Neural progenitor cell (in vitro differentiated cells): Measurements from ENCODE around the gene GIT1. TPM values are rescaled to one million over a fixed set of nuclear protein-coding genes. Genes with fewer than 3 reads are reported as not detected.

Source experiments
- DNase-seq: peaks from one replicate; pipeline ENCODE4 v3.0.0-alpha.2; 2016; ENCODE audit warnings: low spot score
- H2AFZ ChIP-seq: fragments of 200-600 bp; sonication (generic); replicated peaks from 2 replicates; pipeline ENCODE4 v1.6.1; 2016; ENCODE audit warnings: antibody characterized with exemption
- H3F3A ChIP-seq: fragments of 200-600 bp; sonication (generic); 2 replicates; pipeline ENCODE4 v1.6.1; 2016; ENCODE audit warnings: antibody characterized with exemption, low read depth
- H3K27ac ChIP-seq: fragments of 200-600 bp; sonication (generic); 2 replicates; pipeline ENCODE4 v1.5.1; 2016; ENCODE audit warnings: mild to moderate bottlenecking
- H3K27me3 ChIP-seq: fragments of 200-600 bp; sonication (generic); 2 replicates; pipeline ENCODE4 v1.6.1; 2016; ENCODE audit warnings: mild to moderate bottlenecking, moderate library complexity
- H3K36me3 ChIP-seq: fragments of 200-600 bp; sonication (generic); 2 replicates; pipeline ENCODE4 v1.5.1; 2016
- H3K4me1 ChIP-seq: fragments of 200-600 bp; sonication (generic); 2 replicates; pipeline ENCODE4 v1.6.1; 2016; ENCODE audit warnings: mixed run types
- H3K4me2 ChIP-seq: fragments of 200-600 bp; sonication (generic); 2 replicates; pipeline ENCODE4 v1.6.1; 2016
- H3K4me3 ChIP-seq: fragments of 200-600 bp; sonication (generic); 2 replicates; pipeline ENCODE4 v1.5.1; 2016
- H3K79me2 ChIP-seq: fragments of 200-600 bp; sonication (generic); 2 replicates; pipeline ENCODE4 v1.6.1; 2016; ENCODE audit warnings: low read depth
- H3K9ac ChIP-seq: fragments of 200-600 bp; sonication (generic); 2 replicates; pipeline ENCODE4 v1.6.1; 2016
- H3K9me3 ChIP-seq: fragments of 200-600 bp; sonication (generic); 2 replicates; pipeline ENCODE4 v1.5.1; 2016; ENCODE audit warnings: low read depth
- H4K20me1 ChIP-seq: fragments of 200-600 bp; sonication (generic); 2 replicates; pipeline ENCODE4 v1.6.1; 2016; ENCODE audit warnings: low read depth
- H3K27ac Mint-ChIP-seq: 3 replicates; pipeline ENCODE4 v1.8.0; 2021; ENCODE audit warnings: mixed read lengths
- H3K27me3 Mint-ChIP-seq: 2 replicates; pipeline ENCODE4 v1.8.0; 2022; ENCODE audit warnings: low read depth, mild to moderate bottlenecking, inconsistent platforms, moderate library complexity, mixed read lengths; ENCODE audit not compliant: insufficient read depth
- H3K36me3 Mint-ChIP-seq: 3 replicates; pipeline ENCODE4 v1.8.0; 2021; ENCODE audit warnings: mixed read lengths
- H3K4me1 Mint-ChIP-seq: 3 replicates; pipeline ENCODE4 v1.8.0; 2021; ENCODE audit warnings: mixed read lengths
- H3K4me3 Mint-ChIP-seq: 3 replicates; pipeline ENCODE4 v1.8.0; 2021; ENCODE audit warnings: mild to moderate bottlenecking, moderate library complexity, mixed read lengths
- H3K9me3 Mint-ChIP-seq: 3 replicates; pipeline ENCODE4 v1.8.0; 2020; ENCODE audit warnings: mixed read lengths
- CTCF ChIP-seq: fragments of 200-600 bp; sonication (generic); IDR thresholded peaks from 2 replicates; pipeline ENCODE4 v1.5.1; 2017; ENCODE audit warnings: antibody characterized with exemption, mild to moderate bottlenecking
- EZH2 ChIP-seq: fragments of 200-600 bp; sonication (generic); IDR thresholded peaks from 2 replicates; pipeline ENCODE4 v1.6.1; 2017; ENCODE audit warnings: antibody characterized with exemption, mild to moderate bottlenecking, moderate library complexity
- EZH2phosphoT487 ChIP-seq: fragments of 200-600 bp; sonication (generic); IDR thresholded peaks from 2 replicates; pipeline ENCODE4 v1.6.1; 2017; ENCODE audit warnings: antibody characterized with exemption
- total RNA-seq: library from RNA; depleted of rRNA; stranded (reverse); fragments of >200 nt; gene quantifications from 2 replicates; pipeline ENCODE4 v1.2.3, GENCODE V29; 2015; ENCODE audit warnings: low replicate concordance

Gene GIT1
- total RNA-seq, 1 donor from 2014 or later: 17.6 TPM

- H4K20me1 ChIP-seq: peaks cover 53% of the 10 kb centered on the region
- H3K27ac ChIP-seq: no peak overlapping the region
- no peaks in the 10 kb centered on the region for H3K9me3 Mint-ChIP-seq
Measured at GRCh38 chr17:29588562-29589411, 661 bp downstream of the GIT1 start.

GRCh38 chr17:29588017-29588561 lies 1.4 kb downstream of the GIT1 start:
- H3K27ac Mint-ChIP-seq: no peak overlapping the region

More at GRCh38 chr17:29588562-29589411, 661 bp downstream of the GIT1 start:
- Histone ChIP-seq H3K4me1 (peaks cover 57% of the 10 kb centered on the region), H3K9ac (peak overlapping the region; percentile 37), H3K4me3 (peak overlapping the region; percentile 84), H3K4me2 (peak overlapping the region; percentile 90), H2AFZ (no peak overlapping the region), H3K79me2 (peaks cover 52% of the 10 kb centered on the region), H3K27me3 (no peaks in the 10 kb centered on the region), H3F3A (peaks cover 28% of the 10 kb centered on the region), H3K36me3 (no peaks in the 10 kb centered on the region), H3K9me3 (no peaks in the 10 kb centered on the region)
- Mint-ChIP-seq H3K4me3 (peak overlapping the region; percentile 94), H3K4me1 (peaks cover 47% of the 10 kb centered on the region), H3K27ac (no peak overlapping the region), H3K27me3 (peaks cover 14% of the 10 kb centered on the region), H3K36me3 (no peaks in the 10 kb centered on the region)
- peak; percentile 79 for DNase-seq
- TF ChIP-seq EZH2phosphoT487 (no peak), EZH2 (no peak), CTCF (no peak)

GRCh38 chr17:29587591-29587990 lies 1.9 kb downstream of the GIT1 start:
- TF ChIP-seq EZH2phosphoT487 (no peak), EZH2 (no peak), CTCF (no peak)
- H3K4me1 Mint-ChIP-seq: peaks cover 44% of the 10 kb centered on the region
- H3K4me1 ChIP-seq: peaks cover 53% of the 10 kb centered on the region
- H3K36me3 Mint-ChIP-seq: peaks cover 2% of the 10 kb centered on the region
- no peak overlapping the region for H3K27ac Mint-ChIP-seq
- no peaks in the 10 kb centered on the region for H3K36me3 ChIP-seq
- peak; percentile 79 for DNase-seq
- H3K27me3 ChIP-seq: no peaks in the 10 kb centered on the region
- peak overlapping the region; percentile 84 for H3K4me3 ChIP-seq
- peak overlapping the region; percentile 94 for H3K4me3 Mint-ChIP-seq
- H3K79me2 ChIP-seq: peaks cover 61% of the 10 kb centered on the region
- H3K9me3 Mint-ChIP-seq: no peaks in the 10 kb centered on the region
- no peaks in the 10 kb centered on the region for H3K9me3 ChIP-seq
- peaks cover 22% of the 10 kb centered on the region for H3F3A ChIP-seq
- H3K9ac ChIP-seq: no peak overlapping the region
- no peak overlapping the region for H3K27ac ChIP-seq
- H3K27me3 Mint-ChIP-seq: peaks cover 13% of the 10 kb centered on the region
- H3K4me2 ChIP-seq: peak overlapping the region; percentile 90
- H4K20me1 ChIP-seq: peaks cover 59% of the 10 kb centered on the region
- H2AFZ ChIP-seq: no peak overlapping the region

More at GRCh38 chr17:29588017-29588561, 1.4 kb downstream of the GIT1 start:
- Mint-ChIP-seq H3K4me3 (peak overlapping the region; percentile 94), H3K27me3 (peaks cover 14% of the 10 kb centered on the region), H3K4me1 (peaks cover 48% of the 10 kb centered on the region), H3K36me3 (no peaks in the 10 kb centered on the region), H3K9me3 (no peaks in the 10 kb centered on the region)
- H3K36me3 ChIP-seq: no peaks in the 10 kb centered on the region
- peaks cover 56% of the 10 kb centered on the region for H3K4me1 ChIP-seq
- peak overlapping the region; percentile 84 for H3K4me3 ChIP-seq
- H3K27ac ChIP-seq: no peak overlapping the region
- peak overlapping the region; percentile 37 for H3K9ac ChIP-seq
- H3K9me3 ChIP-seq: no peaks in the 10 kb centered on the region
- no peaks in the 10 kb centered on the region for H3K27me3 ChIP-seq
- H3K79me2 ChIP-seq: peaks cover 57% of the 10 kb centered on the region
- H3F3A ChIP-seq: peaks cover 26% of the 10 kb centered on the region
- no peak overlapping the region for H2AFZ ChIP-seq
- H4K20me1 ChIP-seq: peaks cover 57% of the 10 kb centered on the region
- peak overlapping the region; percentile 90 for H3K4me2 ChIP-seq
- peak; percentile 16 for DNase-seq
- no peak for TF ChIP-seq EZH2
- no peak for TF ChIP-seq CTCF
- no peak for TF ChIP-seq EZH2phosphoT487
